Esophagus muscularis mucosa (tissue), 4 donors: Measurements from ENCODE around the gene PCP2. TPM values are rescaled to one million over a fixed set of nuclear protein-coding genes. Genes with fewer than 3 reads are reported as not detected.

Experiments used
- DNase-seq: peaks from one replicate; pipeline ENCODE4 v3.0.0-alpha.2; 2017; ENCODE audit errors: extremely low spot score
- H3K27ac ChIP-seq, 4 donors: fragments of 200-600 bp; sonication (generic); replicated peaks in 1 of 4; 1 replicate in 3 of 4; 2 replicates in 1 of 4; pipeline ENCODE4 v1.5.1; 2016 to 2019; ENCODE audit warnings: mild to moderate bottlenecking in 1 of 4
- H3K27me3 ChIP-seq, 4 donors: fragments of 200-600 bp; sonication (generic); one replicate each; pipeline versions ENCODE4 v1.5.1 to v1.6.0; 2016 to 2019
- H3K36me3 ChIP-seq, 4 donors: fragments of 200-600 bp; sonication (generic); one replicate each; pipeline ENCODE4 v1.5.1; 2016 to 2019
- H3K4me1 ChIP-seq, 4 donors: fragments of 200-600 bp; sonication (generic); one replicate each; pipeline ENCODE4 v1.5.1; 2016 to 2019
- H3K4me3 ChIP-seq, 4 donors: fragments of 200-600 bp; sonication (generic); 1 replicate in 2 of 4; 2 replicates in 2 of 4; pipeline ENCODE4 v1.5.1; 2016 to 2019; ENCODE audit warnings: mild to moderate bottlenecking in 4 of 4, moderate library complexity in 1 of 4
- H3K9me3 ChIP-seq, 4 donors: fragments of 200-600 bp; sonication (generic); 1 replicate in 3 of 4; 2 replicates in 1 of 4; pipeline ENCODE4 v1.5.1; 2016 to 2019
- CTCF ChIP-seq, 3 experiments: fragments of 200-600 bp in 2 of 3; fragments of 450-650 bp in 1 of 3; sonication (generic) in 2 of 3; IDR thresholded peaks; one replicate each; pipeline ENCODE4 v1.5.1; 2017 to 2019; ENCODE audit warnings: antibody characterized with exemption in 3 of 3, mild to moderate bottlenecking in 2 of 3, moderate library complexity in 1 of 3
- EP300 ChIP-seq: sonication (generic); formaldehyde crosslinking; IDR thresholded peaks from one replicate; pipeline ENCODE4 v1.6.1; 2017; ENCODE audit warnings: antibody characterized with exemption
- POLR2A ChIP-seq: fragments of 450-650 bp; IDR thresholded peaks from one replicate; pipeline ENCODE4 v1.6.1; 2017; ENCODE audit warnings: antibody characterized with exemption, moderate library complexity, mild to moderate bottlenecking, low read depth
- POLR2AphosphoS5 ChIP-seq, 2 donors: sonication (generic); formaldehyde crosslinking; IDR thresholded peaks; one replicate each; pipeline ENCODE4 v1.6.1; 2017; ENCODE audit warnings: antibody characterized with exemption in 2 of 2
- WGBS: methylation state at CpG from one replicate; pipeline ENCODE4 v1.1.5; 2018; 5-methylcytosine and 5-hydroxymethylcytosine counted together
- intact Hi-C: fragments of 100-400 bp; cut with DNase I; formaldehyde crosslinking; loops from one replicate; pipeline ENCODE4 v1.15.1; 2023
- total RNA-seq, 4 donors: library from RNA; depleted of rRNA; stranded (reverse); fragments of >200 nt; gene quantifications; one replicate each; pipeline versions ENCODE4 v1.1.0 to v1.2.1, GENCODE V29; 2016

Gene PCP2
- total RNA-seq, 4 donors from 2014 or later, result not detected

GRCh38 chr19:7614859-7615741 is 18.4 kb downstream of the PCP2 start:
- intact Hi-C loops, result no loop called here
- Histone ChIP-seq H3K4me1 (peaks cover 0 to 10% (median 3%) of the 10 kb centered on the region in 4 donors), H3K4me3 (no peak overlapping the region), H3K9me3 (no peaks in the 10 kb centered on the region), H3K27ac (no peak overlapping the region), H3K27me3 (no peaks in the 10 kb centered on the region), H3K36me3 (peaks cover 12 to 32% (median 21%) of the 10 kb centered on the region in 4 donors)
- DNase-seq, result no peak
- 83% methylated on average over 44 of the region's 59 CpGs for WGBS
- TF ChIP-seq EP300, result no peak
- no peak for TF ChIP-seq POLR2AphosphoS5 (IDR thresholded peaks at IDR 0.05)
- TF ChIP-seq CTCF (IDR thresholded peaks at IDR 0.05), result no peak
- no peak for TF ChIP-seq POLR2A

- Histone ChIP-seq H3K27ac (no peak overlapping the region), H3K4me1 (no peaks in the 10 kb centered on the region), H3K27me3 (peaks cover 0 to 5% (median 0%) of the 10 kb centered on the region in 4 donors), H3K4me3 (no peak overlapping the region), H3K9me3 (no peaks in the 10 kb centered on the region), H3K36me3 (peaks cover 0 to 7% (median 2%) of the 10 kb centered on the region in 4 donors)
- WGBS, result 91% methylated on average over 53 of the region's 81 CpGs
- intact Hi-C loops, result no loop called here
- no peak for DNase-seq
- TF ChIP-seq POLR2AphosphoS5 (IDR thresholded peaks at IDR 0.05), result no peak
- no peak for TF ChIP-seq CTCF (IDR thresholded peaks at IDR 0.05)
- no peak for TF ChIP-seq POLR2A
- no peak for TF ChIP-seq EP300
Measured at GRCh38 chr19:7612282-7613274, 20.9 kb downstream of the PCP2 start.

DNA sequence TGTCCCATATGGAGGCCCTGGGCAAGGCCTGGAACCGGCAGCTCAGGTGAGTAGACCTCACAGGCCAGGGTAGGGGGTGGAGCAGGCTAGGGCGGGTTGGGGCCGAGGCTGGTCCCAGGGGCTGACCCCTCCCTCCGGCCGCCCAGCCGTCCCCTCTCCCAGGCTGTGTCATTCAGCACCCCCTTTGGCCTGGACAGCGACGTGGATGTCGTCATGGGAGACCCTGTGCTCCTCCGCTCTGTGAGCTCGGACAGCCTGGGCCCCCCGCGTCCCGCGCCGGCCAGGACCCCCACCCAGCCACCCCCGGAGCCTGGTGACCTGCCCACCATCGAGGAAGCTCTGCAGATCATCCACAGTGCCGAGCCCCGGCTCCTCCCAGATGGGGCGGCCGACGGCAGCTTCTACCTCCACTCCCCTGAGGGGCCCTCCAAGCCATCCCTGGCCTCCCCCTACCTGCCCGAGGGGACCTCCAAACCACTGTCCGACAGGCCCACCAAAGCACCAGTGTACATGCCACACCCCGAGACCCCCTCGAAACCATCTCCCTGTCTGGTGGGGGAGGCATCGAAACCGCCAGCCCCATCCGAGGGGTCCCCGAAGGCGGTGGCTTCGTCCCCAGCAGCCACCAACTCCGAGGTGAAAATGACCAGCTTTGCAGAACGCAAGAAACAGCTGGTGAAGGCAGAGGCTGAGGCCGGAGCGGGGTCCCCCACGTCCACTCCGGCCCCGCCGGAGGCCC is 21.8 kb downstream of the PCP2 start:
- 89% methylated on average over 14 of the region's 41 CpGs for WGBS
- Histone ChIP-seq H3K9me3 (no peaks in the 10 kb centered on the region), H3K27me3 (peaks cover 0 to 14% (median 0%) of the 10 kb centered on the region in 4 donors), H3K4me3 (no peak overlapping the region), H3K36me3 (no peaks in the 10 kb centered on the region), H3K27ac (no peak overlapping the region), H3K4me1 (no peaks in the 10 kb centered on the region)
- intact Hi-C loops, result no loop called here
- no peak for DNase-seq
- TF ChIP-seq CTCF (IDR thresholded peaks at IDR 0.05), result no peak
- TF ChIP-seq POLR2A, result no peak
- TF ChIP-seq POLR2AphosphoS5 (IDR thresholded peaks at IDR 0.05), result no peak
- TF ChIP-seq EP300, result no peak

GRCh38 chr19:7610491-7611240 is 22.9 kb downstream of the PCP2 start:
- 85% methylated on average over 25 of the region's 31 CpGs for WGBS
- Histone ChIP-seq H3K4me3 (no peak overlapping the region), H3K4me1 (no peaks in the 10 kb centered on the region), H3K9me3 (no peaks in the 10 kb centered on the region), H3K27ac (no peak overlapping the region), H3K27me3 (peaks cover 0 to 24% (median 0%) of the 10 kb centered on the region in 4 donors), H3K36me3 (no peaks in the 10 kb centered on the region)
- TF ChIP-seq EP300 (no peak), CTCF (IDR thresholded peaks at IDR 0.05) (no peak), POLR2AphosphoS5 (IDR thresholded peaks at IDR 0.05) (no peak), POLR2A (no peak)
- intact Hi-C loops, result no loop called here
- DNase-seq, result no peak
